ENCODE measurements around the gene ACTR10.

- TF ChIP-seq CTCF (IDR thresholded peaks at IDR 0.05) = no peak
- TF ChIP-seq POLR2A (IDR thresholded peaks at IDR 0.05) = no peak
Measured at GRCh38 chr14:58200846-58201245, 897 bp downstream of the ACTR10 start.
